ENCODE results near the gene DUSP16.
A peak's percentile ranks its signal among the peaks of the same experiment; 100 is the strongest.

Gene DUSP16

GRCh38 chr12:12461923-12462315, 100.7 kb downstream of the DUSP16 start:
- DNase-seq, result no peak

DNA sequence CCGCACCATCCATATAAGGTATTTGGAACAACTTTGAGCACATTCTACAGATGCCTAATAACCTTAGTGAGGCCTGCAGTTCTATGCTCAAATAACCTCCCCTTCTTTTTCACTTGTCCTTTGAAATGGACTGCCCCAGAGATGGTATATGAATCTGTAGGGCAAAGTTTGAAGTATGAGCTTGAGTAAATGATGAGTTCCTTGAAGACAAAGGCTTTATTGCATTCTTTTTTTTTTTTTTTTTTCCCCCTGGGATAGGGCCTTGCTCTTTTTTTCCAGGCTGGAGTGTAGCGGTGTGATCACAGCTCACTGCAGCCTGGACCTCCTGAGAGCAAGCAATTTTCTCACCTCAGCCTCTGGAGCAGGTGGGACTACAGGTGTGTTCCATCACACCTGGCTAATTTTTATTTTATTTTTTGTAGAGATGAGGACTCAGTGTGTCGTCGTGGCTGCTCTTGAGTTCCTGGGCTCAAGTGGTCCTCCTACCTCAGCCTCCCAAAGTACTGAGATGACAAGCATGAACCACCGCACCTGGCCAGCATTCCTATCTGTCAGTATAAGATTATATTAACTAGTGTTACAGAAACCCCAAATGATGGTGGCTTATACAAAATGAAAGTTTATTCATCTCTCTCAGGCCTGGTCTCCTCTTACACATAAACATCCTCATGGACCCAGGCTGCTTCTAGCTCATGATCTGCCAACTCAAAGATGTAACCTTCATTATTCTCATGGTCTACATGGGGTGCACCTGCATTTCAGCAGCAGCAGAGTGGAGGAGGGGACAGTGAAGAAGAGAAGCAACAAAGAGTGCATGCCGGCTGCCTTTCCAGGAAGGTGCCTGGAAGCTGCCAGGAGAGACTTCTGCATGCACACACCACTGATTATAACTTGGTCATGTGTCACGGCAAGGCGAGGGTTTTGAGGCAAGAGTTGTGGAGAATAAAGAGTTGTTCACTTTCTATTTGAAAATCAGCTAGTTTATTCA, 101.4 kb downstream of the DUSP16 start:
- DNase-seq, result no peak

DNA sequence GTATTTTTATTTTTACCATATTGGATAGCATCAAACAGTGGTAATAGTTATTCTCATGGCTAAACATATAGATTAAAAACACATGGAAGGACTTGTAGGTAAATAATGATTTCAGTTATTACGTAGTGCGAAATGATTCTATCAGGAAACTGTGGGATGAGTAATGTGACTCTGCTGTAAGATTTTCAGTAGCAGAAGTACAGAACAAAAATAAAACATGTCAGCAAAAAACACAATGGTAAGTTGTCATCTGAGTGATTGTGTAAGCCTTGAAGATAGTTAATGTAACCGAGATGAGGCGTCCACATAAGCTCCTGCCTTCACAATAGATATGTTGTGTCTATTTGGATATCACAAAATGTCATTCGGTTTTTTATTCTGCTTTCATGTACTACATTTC, 106.0 kb downstream of the DUSP16 start:
- DNase-seq, result no peak

GRCh38 chr12:12454315-12454714, 108.3 kb downstream of the DUSP16 start:
- DNase-seq, result no peak

GRCh38 chr12:12453635-12454034, 109.0 kb downstream of the DUSP16 start:
- DNase-seq, result no peak

GRCh38 chr12:12452326-12452902, 110.2 kb downstream of the DUSP16 start:
- no peak for DNase-seq

- no peak for DNase-seq
Observed at GRCh38 chr12:12451098-12451497, 111.6 kb downstream of the DUSP16 start.

GRCh38 chr12:12450043-12450471, 112.6 kb downstream of the DUSP16 start:
- no peak for DNase-seq

DNA sequence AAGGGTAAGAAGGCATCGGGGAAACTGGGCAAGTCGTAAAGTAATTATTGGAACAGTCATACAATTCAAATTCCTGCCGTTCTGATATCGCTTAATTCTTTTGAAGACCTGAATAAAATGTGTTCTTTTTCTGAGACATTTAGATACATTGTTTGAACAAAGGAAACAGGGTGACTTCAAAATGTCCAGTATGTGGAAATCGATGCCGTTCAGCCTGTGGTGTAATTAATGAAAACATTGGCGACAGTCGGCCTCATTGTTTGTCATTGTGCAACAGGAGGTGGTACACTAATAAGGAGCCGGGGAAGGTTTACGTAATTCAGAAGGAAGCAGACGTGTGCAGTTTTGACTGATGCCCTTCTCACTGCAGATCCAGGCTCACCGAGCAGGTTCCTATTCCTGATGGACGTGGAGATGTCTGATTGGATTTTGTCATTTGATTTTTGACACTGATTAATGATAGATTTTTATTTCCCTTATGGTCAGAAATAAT, 113.1 kb downstream of the DUSP16 start:
- DNase-seq, result no peak

DNA sequence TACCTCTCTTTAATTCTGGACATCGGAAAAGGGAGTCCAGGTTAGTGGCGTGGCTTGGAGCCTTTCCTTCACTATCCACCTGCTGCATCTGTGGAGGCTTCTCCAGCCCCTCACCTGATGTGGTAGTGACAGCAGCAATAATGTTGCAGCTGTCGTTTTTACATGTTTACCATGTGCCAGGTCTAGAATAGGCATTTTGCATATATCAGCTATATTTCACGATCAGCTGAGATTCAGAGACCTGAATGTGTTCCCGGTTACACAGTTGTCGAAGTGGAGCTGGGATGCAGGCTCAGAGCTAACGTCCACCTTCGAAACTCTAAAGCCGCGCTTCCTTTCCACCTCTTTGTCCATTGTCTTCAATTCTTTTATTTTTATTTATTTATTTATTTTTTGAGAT, 114.8 kb downstream of the DUSP16 start:
- DNase-seq, result no peak

DNA sequence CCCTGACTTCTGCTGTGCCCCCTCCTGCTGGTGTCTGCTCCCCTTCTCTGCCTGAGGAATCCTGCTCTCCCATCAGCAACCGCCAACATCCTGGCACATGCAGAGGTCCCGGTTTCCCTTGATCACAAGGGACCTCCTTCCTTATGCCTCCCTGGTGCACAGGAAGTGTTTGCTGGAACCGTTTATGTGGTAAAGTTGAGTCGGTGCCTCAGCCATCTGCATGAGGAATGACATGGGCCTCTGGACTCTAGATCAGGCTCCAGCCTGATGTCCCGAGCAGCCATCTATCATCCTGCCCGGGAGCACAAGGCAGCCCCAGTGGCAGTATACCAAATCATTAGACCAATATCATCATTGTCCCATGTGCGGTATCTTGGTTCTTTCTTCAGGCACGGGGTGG, 115.4 kb downstream of the DUSP16 start:
- no peak for DNase-seq

GRCh38 chr12:12446786-12447185, 115.9 kb downstream of the DUSP16 start:
- no peak for DNase-seq

DNA sequence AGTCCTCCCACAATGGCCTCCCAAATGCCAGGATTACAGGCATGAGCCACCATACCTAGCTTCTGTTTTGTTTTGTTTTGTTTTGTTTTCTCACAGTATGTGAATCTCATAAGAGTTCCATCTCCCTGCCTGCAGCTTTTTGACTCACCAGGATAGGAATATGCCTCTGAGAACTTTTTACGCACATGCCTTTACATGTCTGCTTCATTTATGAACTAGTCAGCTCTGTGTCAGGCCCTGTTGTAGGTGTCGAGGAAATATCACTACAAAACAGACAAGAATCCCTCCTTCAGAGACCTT, 116.8 kb downstream of the DUSP16 start:
- DNase-seq, result no peak

DNA sequence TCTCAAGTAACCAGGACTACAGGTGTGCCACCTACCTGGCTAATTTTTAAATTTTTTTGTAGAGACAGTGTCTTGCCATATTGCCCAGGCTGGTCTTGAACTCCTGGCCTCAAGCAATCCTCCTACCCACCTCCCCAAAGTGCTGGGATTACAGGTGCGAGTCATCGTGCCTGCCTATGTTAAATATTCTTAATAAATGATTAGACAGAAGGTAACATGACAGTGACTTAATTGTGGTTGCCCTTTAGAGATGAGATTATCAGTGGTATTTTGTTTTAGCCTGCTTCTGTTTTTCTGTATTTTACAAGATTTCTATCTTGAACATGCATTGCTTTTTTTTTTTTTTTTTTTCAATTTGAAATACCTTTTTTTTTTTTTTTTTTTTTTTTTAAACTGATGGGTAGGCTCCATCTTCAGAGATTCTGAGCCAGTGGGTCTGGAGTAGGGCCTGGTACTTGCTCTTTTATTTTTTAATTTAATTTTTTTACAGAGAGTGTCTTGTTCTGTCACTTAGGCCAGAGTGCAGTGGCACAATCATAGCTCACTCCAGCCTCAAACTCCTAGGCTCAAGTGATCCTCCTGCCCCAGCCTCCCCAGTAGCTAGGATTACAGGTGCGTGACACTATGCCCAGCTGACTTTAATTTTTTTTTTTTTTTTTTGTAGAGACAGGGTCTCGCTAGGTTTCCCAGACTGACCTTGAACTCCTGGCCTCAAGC, 117.3 kb downstream of the DUSP16 start:
- DNase-seq, result peak; percentile 29

DNA sequence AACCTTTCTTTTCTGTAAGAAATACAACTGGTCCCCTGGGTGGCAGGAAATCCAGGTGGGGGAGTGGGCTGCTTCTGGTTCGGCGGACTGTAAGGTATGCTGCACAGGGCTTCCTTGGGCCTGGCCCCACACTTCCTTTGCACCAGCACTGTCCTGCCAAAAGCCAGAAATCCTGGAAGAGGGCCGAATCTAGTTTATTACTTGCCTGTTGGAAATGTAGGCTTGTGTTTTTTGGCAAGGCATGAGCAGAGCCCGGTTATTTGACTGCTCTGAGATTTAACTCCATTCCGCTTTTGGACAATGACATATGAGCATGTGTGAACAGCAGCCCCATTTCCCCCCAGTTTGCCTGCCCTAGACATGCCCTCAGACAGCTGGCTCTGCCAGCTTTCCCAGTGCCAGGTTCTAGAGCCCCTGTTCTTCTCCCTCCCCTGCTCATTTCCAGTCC, 119.2 kb downstream of the DUSP16 start:
- DNase-seq, result no peak

DNA sequence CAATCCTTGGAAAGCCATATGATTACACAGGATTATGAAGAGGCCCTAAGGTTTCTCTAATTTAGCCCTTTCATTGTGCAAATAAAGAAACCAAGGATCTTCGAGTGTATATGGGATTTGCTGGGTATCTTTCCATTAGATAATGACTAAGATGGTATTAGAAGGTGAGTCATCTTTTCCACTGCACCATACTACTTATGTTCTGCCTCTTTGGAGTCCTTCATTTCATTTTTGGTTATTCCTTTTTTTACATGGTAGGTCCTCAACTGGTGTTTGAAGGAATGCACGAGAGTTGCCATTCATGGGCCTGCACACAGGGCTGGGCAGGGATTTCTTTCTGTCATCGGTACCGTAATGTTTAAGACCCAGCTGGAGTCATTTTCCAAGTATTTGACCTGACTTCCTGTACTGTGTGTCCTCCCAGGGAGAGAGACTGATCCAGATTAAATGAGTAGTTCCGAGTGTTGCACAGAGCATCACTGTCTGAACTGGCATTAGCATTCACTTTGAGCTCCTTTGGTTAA, 120.1 kb downstream of the DUSP16 start:
- DNase-seq, result no peak

GRCh38 chr12:12441843-12442461, 120.7 kb downstream of the DUSP16 start:
- DNase-seq, result peak; percentile 32

DNA sequence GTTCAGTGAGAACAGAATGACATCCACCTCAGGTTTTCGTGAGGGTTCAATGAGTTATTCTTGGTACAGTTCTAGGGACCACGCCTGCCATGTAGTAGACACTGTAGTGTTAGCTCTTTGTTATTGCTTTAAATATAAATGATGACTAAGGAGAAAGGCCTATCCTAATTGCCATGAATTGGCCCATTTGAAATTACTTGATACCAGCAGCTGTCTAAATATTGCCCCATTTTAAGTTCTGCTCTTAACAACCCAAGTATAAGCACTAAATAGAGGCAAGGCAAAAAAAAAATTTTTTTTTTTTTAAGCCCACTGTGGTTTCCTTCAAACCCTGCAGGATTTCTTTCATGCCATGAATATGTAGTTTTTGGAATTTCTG, 121.2 kb downstream of the DUSP16 start:
- DNase-seq, result no peak

DNA sequence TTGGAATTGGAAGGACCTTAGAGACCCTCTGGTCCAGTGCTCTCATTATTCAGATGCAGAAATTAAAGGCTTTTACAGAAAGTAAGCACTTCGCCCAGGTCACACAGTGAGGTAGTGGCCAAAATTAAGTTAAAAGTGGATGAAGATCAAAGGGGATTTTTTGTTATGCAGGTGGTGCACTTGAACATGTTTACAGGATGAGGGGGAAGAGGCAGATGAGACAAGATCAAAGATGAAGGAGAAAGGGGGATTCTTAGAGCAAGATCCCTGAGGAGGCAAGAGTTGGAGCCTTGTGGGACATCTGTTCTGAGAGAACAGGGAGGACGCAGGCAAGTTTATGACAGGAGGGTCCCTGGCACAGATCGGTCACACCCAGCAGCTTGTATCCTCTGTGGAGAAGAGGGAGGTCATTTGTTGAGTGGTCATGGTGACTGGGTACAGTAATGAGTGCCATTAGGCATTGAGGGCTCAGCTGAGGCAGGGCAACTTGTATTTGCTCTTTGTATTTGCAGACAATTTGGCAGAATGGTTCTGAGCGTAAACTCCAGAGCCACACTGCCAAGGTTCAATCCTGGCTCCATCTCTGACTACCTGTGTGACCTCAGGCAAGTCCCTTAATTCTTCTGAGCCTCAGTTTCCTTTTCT, 121.8 kb downstream of the DUSP16 start:
- DNase-seq, result no peak

GRCh38 chr12:12439636-12440035, 123.0 kb downstream of the DUSP16 start:
- DNase-seq, result peak; percentile 50

GRCh38 chr12:12436831-12437345, 125.8 kb downstream of the DUSP16 start:
- no peak for DNase-seq

- no peak for DNase-seq
Observed at GRCh38 chr12:12433203-12433731, 129.4 kb downstream of the DUSP16 start.

Data from activated CD8-positive, alpha-beta memory T cell treated with anti-CD3 and anti-CD28 coated beads, Interleukin-2, amount 50 U/mL, for 4 hours (primary cell).